ENCODE measurements around the gene MAP1B. TPM values are rescaled to one million over a fixed set of nuclear protein-coding genes. Genes with fewer than 3 reads are reported as not detected.

The MAP1B gene
- total RNA-seq, 4 donors from 2014 or later: 479 to 654 (median 593) TPM

- ATAC-seq (ENCODE audit: low FRiP score): peak; percentile 66
Observed at GRCh38 chr5:72067682-72068470, 39.4 kb upstream of the MAP1B start.

GRCh38 chr5:72070529-72070928 is 36.7 kb upstream of the MAP1B start:
- DNase-seq (ENCODE audit: low spot score) (no peak), ATAC-seq (ENCODE audit: low FRiP score) (no peak)
- no peak for TF ChIP-seq CTCF (IDR thresholded peaks at IDR 0.05)

More at GRCh38 chr5:72067682-72068470, 39.4 kb upstream of the MAP1B start:
- DNase-seq (ENCODE audit: low spot score): no peak
- no peak for TF ChIP-seq CTCF (IDR thresholded peaks at IDR 0.05)

- DNase-seq (ENCODE audit: low spot score) (no peak), ATAC-seq (ENCODE audit: low FRiP score) (no peak)
- TF ChIP-seq CTCF (IDR thresholded peaks at IDR 0.05): no peak
Observed at GRCh38 chr5:72071906-72072305, 35.4 kb upstream of the MAP1B start.

DNA sequence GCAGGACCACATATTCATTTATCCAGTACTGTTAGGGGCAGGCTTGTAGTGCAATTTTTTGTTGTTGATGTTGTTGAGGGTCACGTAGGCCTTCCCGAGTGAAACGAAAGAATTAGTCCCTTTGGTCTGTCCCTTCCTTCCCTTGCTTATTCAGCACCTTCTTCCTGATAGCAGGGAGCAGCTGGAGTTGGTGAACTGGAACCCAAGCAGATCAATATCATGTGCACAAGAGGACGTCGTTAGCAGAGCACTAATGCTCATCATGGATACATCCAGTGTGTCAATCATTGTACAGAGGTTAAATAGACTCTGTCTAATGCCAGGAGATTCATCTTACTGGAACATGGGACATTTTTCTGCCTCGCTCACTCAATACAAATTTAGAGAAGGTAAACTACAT is 33.0 kb upstream of the MAP1B start:
- no peak for DNase-seq (ENCODE audit: low spot score)
- no peak for ATAC-seq (ENCODE audit: low FRiP score)

DNA sequence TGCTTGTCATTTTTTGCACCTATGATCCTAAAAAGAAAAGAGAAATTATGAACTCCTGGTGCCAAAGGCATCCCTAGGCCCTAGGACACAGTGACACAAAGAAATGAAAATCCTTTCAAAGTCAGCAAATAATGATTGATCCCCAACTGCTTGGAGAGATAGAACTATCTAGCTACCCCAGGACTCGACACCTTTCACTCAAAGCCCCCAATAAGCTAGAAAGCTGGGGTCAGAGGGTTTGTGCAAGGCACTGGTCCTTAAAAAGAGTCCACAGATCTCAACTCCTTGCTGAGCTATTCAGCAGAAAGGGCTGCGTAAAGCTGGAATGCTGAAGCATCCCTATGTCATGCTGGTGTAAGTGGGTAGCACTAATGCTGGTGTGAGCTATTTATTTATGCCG is 31.8 kb upstream of the MAP1B start:
- no peak for TF ChIP-seq CTCF (IDR thresholded peaks at IDR 0.05)
- DNase-seq (ENCODE audit: low spot score): no peak
- no peak for ATAC-seq (ENCODE audit: low FRiP score)

More for the DNA sequence above, 33.0 kb upstream of the MAP1B start:
- no peak for TF ChIP-seq CTCF (IDR thresholded peaks at IDR 0.05)

DNA sequence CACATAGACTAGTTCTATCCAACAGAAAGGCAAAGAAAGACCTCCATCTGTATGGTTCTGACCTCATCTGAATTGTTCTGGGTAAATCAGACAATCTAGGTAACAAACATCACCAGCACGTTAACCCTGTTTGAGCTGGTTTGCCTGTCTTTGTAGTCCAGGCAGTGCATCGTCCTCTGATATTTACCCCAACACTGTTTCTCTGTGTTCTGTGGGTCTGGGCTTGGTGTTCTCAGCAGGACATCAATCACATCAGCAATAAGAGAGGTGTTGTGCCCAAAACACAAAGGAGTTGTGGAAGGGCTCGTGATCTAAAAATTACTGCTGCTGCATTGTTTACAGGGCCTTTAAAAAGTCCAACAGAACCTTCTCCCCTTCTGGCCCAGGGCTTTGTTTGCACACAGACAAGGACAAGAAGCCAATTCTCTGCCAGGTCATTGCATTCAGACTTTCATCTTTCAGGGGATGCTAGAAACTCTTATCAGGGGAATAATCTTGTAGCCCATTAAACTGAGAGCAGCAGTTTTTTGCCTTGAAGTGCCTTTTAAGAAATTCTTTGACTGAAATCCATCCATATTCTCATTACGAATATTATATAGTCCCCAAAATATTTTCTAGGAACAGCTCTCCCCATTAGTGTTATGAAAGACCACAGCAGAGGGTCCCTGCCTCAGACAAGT is 30.5 kb upstream of the MAP1B start:
- DNase-seq (ENCODE audit: low spot score) (no peak), ATAC-seq (ENCODE audit: low FRiP score) (no peak)
- no peak for TF ChIP-seq CTCF (IDR thresholded peaks at IDR 0.05)

- ATAC-seq (ENCODE audit: low FRiP score): no peak
- no peak for DNase-seq (ENCODE audit: low spot score)
Observed at GRCh38 chr5:72077390-72077789, 29.9 kb upstream of the MAP1B start.

More at GRCh38 chr5:72077390-72077789, 29.9 kb upstream of the MAP1B start:
- no peak for TF ChIP-seq CTCF (IDR thresholded peaks at IDR 0.05)
